GM13977 (cell line): Measurements from ENCODE around the gene IRAK1.
A peak's percentile ranks its signal among the peaks of the same experiment; 100 is the strongest.

Source experiments
- DNase-seq: peaks from one replicate; pipeline ENCODE4 v3.0.0; 2012; ENCODE audit warnings: low spot score
- in situ Hi-C: fragments of 300-500 bp; cut with MboI; formaldehyde crosslinking; loops from one replicate; pipeline ENCODE4 v1.12.0; 2022; ENCODE audit warnings: low sequenced_read_pairs, low pct_unique_long_range_greater_than_20kb, mixed read lengths, inconsistent platforms; ENCODE audit not compliant: unreplicated experiment
- TF ChIP-seq, protein P1 (sequence below): IDR thresholded peaks from 2 replicates; pipeline ENCODE4 v1.5.1; 2012; ENCODE audit warnings: mild to moderate bottlenecking, control low read depth; ENCODE audit not compliant: insufficient read depth; ENCODE audit errors: extremely low read depth, missing control alignments

Gene IRAK1

DNA sequence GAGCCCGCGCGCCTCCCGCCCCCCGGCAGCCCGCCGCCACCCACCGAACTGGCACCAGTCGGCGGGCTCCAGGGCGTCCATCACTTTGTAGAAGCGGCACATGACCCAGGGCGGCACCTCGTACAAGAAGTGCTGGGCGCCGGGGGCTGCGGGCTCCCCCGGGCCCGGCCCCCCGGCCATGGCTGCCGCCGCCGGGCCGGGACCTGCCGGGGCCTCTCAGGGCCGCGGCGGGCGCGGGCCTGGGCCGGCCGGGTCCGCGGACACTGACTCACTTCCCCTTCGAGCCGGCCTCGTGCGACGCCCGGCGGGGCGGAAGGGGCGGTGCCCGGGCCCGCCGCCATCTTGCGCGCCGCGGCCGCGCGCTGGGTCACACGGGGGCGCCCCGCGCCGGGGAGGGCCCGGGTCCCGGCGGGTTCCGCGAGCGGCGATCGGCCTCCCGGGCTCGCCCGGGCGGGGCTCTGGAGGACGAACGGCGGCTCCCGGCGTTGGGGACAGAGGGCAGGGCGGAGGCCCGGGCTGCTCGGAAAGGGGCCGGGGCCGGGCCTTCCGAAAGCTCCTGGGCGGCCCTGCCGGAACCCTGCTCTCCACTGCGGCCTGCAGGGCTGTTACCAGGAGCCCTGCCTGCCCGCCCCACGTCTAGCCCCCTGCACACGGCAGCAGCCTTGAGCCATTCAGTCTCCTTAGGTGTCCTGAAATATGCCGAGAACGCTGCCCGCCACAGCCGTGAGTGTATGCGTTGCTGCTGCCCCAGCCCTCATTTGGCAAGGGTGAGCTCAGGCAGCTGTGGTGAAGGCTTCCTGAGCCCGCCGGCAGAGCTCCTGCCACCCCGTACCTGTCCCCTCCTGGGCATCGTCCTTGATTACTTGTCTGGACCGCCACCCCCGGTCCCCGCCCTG is at the start of gene IRAK1:
IRAK1 (minus strand) TSS at position 270 of the 896 bp plus-strand sequence; CDS start at position 180, 90 bp downstream.
- in situ Hi-C loops, result no loop called here
- peak; percentile 86 for DNase-seq
- TF ChIP-seq, protein P1, sequence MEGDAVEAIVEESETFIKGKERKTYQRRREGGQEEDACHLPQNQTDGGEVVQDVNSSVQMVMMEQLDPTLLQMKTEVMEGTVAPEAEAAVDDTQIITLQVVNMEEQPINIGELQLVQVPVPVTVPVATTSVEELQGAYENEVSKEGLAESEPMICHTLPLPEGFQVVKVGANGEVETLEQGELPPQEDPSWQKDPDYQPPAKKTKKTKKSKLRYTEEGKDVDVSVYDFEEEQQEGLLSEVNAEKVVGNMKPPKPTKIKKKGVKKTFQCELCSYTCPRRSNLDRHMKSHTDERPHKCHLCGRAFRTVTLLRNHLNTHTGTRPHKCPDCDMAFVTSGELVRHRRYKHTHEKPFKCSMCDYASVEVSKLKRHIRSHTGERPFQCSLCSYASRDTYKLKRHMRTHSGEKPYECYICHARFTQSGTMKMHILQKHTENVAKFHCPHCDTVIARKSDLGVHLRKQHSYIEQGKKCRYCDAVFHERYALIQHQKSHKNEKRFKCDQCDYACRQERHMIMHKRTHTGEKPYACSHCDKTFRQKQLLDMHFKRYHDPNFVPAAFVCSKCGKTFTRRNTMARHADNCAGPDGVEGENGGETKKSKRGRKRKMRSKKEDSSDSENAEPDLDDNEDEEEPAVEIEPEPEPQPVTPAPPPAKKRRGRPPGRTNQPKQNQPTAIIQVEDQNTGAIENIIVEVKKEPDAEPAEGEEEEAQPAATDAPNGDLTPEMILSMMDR, result peak; percentile 17

DNA sequence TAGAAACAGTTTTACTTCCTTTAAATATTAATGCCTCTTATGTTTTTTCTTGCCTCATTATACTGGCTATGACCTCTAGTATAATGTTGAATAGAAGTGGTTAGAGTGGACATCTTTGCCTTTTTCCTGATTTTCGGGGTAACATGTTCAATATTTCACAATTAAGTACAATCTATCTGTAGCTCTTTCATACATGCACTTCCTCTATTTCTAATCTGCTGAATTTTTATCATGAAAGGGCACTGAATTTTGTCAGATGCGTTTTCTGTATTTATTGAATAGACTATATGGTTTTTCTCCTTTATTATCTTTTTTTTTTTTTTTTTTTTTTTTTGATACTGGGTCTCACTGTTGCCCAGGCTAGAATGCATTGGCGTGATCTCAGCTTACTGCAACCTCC is 48.9 kb upstream of the IRAK1 start:
- no peak for DNase-seq
- in situ Hi-C loops, result no loop called here
- TF ChIP-seq, protein P1, result no peak

DNA sequence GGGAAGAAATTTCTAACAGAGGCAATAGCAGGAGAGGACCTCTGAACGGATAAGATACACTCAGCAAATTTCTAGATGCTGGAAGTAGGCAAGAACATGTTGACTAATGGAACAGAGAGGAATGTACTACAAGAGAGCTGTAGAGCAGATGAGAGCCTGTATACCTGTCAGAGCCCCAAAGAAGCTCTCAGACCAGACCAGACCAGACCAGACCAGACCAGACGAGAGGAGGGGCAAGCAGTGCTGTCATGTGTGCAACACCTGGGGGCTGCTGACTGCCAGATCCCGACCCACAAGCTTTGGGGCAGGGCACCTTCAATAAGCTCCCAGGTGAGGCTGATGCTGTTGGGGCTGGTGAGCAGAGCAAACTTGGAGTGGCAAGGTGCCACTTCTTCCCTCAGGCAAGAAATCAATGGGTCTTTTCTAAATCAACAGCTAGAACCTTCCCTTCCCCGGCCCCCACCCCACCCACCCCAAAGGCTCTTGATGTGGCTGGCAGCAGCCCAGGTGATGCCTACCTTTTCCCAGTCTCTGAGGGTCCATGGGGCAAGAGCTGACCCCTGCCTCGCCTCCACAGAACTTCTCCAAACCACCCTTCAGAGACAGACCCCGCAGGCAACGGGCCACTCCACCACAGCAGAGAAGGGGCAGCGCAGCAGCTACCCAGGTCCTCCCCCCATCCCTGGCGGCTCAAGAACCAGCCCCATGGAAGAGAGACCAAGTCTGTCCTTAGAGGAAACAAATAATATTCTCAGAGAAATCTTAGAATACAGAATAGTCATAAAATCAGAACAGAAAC is 45.1 kb upstream of the IRAK1 start:
- in situ Hi-C loops, result no loop called here
- TF ChIP-seq, protein P1, result no peak
- DNase-seq, result no peak

DNA sequence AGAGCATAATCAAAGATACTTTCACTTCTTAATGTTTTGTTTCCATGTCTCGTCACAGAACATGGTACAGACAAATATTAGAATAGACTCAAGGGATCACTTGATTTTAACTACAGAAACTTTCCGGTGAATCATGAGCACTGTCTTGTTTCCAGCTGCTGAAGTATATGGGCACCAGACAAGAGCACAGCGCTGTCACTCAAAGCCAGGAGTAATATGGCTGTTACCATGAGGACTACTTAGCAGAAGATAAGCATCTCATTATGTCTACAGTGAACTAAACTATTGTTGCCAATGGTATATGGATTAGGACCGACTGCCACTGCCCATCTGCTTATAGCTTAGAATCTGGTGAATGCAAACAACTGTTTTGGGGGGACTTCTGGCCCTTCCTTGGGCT is 43.5 kb upstream of the IRAK1 start:
- no peak for DNase-seq
- TF ChIP-seq, protein P1, result no peak
- in situ Hi-C loops, result no loop called here

DNA sequence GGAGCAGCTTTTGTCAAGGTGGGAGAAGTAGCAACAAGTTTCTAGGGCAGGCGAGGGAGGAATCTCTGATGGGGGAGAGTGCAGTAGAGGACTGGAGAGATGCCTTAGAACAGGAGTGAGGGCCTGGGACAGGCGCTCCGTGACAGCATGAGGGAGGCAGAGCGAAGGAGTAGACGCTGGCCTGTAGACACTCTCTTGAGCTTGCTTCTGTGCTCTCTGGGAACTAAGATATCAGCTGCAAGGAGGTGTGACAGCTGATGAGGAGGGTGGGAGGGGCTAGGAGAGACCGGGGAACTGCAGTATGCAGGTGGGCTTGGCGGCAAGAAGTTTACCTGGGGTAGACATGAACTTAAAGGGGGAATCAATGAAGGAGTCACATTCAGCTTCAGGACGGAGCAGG is 42.1 kb upstream of the IRAK1 start:
- in situ Hi-C loops, result no loop called here
- no peak for DNase-seq
- TF ChIP-seq, protein P1, result no peak

DNA sequence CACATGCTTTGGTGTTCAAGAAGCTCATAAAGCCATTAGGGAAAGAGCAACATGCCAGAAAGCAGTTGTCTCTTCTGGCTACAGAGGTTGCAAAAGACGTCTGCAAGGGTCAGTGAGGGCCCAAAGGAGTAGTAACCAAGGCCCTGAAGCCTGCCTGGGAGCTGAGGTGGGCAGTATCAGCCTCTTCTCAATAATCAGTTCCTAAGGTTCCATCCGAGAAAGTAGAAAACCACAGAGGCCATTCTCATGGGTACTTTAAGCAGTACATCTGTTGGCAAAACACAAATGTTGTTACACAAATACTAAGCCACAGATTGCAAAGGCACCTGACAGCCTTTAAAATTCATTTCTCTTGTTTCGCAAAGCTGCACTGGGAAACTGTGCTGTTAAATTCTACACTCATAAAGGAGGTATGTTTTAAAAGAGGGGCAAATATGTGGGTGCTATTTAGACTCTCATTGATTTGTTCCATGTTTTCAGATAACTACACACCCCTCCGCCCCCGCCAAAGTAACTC is 40.1 kb upstream of the IRAK1 start:
- no peak for DNase-seq
- in situ Hi-C loops, result no loop called here
- TF ChIP-seq, protein P1, result no peak
